Measurements from ENCODE around the gene GALNT17.

Gene GALNT17

DNA sequence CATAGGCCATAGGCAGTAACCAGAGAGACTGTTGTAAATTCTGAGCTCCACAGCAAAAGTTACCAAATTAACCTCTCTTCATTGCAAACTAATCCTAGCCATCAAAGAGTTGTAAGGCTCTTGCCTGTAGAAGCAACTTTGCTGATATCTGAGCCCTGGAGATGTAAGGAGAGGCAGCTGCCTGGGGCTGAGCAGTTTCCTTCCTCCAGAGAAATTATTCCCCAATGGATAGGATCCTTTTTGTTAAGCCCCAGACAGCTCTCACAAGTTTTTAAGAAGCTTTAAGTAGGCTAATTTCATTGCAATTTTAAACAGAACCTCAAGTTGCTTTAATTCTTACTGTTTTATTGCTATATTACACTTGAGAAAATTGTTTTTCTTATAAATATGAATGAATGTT is 211.1 kb downstream of the GALNT17 start:
- TF ChIP-seq GATA3 (IDR thresholded peaks at IDR 0.05; ENCODE audit: low read depth, low read length) (no peak), GATA2 (IDR thresholded peaks at IDR 0.05; ENCODE audit: low read depth, low read length) (no peak)

DNA sequence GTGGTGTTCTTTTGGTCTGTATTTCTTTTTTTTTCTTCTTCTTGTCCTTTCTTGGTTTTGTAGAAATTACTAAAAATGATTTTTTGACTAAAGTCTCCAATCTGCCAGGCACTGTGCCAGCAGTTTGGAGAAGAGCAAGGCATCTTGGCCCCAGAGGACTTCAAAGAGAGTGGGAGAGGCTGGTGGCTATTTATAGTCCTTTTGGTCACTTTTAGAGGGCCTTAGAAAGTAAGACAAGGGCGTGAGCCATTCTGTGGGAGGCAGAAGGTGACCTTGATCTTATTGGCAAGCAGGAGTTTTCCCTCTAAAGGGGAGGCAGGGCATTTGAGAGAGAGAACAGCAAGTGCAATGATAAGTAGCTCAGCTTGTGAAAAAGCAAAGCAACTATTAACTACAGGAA is 211.9 kb downstream of the GALNT17 start:
- TF ChIP-seq GATA2 (IDR thresholded peaks at IDR 0.05; ENCODE audit: low read depth, low read length) (no peak), GATA3 (IDR thresholded peaks at IDR 0.05; ENCODE audit: low read depth, low read length) (no peak)

DNA sequence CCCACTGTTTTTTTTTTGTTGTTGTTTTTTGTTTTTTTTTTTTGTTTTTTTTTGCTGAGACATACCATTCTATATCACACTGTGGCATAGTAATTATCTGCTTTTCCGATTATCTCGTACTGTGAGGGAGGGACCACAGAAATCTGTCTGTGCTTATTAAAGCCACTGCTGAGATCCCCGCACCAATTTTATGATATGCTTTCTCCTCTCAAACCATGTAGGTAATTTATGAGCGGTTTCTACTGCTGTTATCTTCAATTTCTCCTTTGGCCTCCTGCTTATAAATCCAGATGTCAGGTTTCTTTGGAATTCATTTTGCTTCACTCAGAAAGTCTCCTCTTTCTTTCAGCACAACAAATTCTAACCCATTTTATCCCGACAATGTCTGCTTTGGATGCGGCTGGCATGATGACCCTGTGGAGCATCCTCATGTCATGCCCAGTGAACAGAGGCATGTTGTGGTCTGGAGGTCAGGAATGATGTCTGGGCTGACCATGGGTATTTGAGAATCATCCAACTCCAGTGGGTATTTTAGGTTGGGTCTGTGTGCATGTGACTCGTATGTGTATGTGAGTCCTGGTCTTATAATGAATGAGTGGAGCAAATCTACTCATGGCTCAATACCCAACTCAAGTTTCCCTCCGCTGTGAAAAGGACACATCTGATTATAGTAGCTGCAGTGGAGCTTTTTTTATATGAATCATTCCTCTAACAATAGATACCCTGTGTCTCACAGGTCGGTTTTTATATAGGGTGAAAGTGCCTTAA is 213.4 kb downstream of the GALNT17 start:
- TF ChIP-seq GATA2 (IDR thresholded peaks at IDR 0.05; ENCODE audit: low read depth, low read length) (no peak), GATA3 (IDR thresholded peaks at IDR 0.05; ENCODE audit: low read depth, low read length) (no peak)

DNA sequence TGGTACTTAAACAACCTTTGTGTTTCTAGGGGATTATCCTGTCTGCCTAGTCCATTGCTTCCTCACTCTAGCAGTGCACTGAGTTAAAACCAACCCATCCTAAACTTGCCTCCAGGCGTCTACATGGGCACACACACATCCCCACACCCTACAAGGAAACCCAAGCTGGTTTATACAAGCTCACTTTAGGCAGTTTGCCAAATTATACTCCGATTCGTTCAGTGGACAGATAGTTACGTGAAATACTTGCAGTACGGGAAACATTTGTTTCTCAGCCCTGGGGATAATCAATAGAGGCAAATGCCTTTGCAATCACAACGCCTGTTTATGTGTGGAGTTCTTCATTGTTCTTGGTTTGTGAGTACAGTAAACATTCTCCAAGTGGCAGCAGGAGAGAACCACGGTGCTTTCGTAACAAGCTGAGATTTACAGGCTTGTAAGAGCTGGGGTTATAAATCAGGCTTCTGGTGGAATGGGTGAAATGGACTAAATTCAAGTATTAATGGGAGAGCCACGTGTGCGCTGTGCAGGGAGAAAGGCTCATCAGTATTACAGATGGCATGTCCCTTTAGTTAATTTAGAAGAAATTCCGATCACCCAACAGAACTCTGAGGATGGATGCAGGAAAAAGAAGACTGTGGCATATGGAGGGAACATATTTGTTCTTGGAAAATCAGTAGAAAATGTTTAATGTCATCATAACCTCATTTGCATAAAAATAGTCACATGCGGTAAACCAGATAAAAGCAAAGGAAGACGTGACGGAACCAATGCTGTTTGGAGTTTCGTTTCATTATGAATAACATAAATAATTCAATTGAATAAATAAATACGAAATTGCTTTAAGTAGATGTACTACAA is 217.1 kb downstream of the GALNT17 start:
- TF ChIP-seq GATA3 (IDR thresholded peaks at IDR 0.05; ENCODE audit: low read depth, low read length) (no peak), GATA2 (IDR thresholded peaks at IDR 0.05; ENCODE audit: low read depth, low read length) (no peak)

DNA sequence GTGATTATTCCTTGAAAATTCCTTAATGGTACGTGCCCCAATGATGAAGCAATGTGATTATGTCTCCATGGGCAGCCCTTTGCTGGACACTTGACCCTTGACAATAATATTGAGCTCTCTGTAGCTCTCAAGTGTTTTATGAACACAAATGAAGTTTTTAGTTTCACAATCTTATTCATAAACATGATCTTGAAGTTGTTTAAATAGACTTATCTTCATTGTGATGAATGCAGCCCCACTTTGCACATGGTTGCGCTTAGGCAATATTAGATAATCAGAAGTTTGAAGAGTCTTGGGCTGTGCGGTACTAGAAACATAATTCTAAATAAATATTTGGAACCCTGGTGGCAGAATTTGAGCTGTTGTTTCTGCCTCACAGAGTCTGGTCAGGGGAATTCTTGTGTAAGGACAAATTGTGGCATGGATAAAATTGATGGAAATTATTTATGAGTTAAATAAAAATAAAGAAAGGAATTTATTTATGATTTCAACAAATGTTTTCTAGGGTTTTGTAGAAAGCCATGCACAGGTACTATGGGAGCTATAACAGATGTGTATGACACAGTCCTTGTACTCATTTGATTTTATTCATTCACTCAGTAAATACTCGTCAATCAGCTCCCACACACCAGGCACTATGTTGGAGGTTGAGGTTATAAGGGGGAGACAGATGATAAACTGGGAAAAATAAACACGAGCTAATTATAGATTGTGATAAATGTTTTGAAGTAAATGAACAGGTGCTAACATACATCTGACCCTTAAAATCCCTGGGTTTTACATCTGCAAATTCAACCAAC is 217.9 kb downstream of the GALNT17 start:
- no peak for TF ChIP-seq GATA3 (IDR thresholded peaks at IDR 0.05; ENCODE audit: low read depth, low read length)
- TF ChIP-seq GATA2 (IDR thresholded peaks at IDR 0.05; ENCODE audit: low read depth, low read length) = no peak

DNA sequence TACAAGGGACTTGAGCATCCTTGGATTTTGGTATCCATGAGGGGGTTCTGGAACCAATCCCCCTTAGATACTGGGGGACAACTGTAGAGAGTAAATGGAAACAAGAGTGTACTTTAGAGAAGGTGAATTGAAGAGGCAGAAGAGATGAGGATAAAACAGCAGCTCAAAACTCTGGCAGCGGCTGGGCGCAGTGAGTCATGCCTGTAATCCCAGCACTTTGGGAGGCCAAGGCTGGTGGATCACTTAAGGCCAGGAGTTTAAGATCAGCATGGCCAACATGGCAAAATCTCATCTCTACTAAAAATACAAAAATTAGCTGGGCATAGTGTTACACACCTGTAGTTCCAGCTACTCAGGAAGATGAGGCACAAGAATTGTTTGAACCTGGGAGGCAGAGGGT is 218.7 kb downstream of the GALNT17 start:
- TF ChIP-seq GATA2 (IDR thresholded peaks at IDR 0.05; ENCODE audit: low read depth, low read length) (no peak), GATA3 (IDR thresholded peaks at IDR 0.05; ENCODE audit: low read depth, low read length) (no peak)

DNA sequence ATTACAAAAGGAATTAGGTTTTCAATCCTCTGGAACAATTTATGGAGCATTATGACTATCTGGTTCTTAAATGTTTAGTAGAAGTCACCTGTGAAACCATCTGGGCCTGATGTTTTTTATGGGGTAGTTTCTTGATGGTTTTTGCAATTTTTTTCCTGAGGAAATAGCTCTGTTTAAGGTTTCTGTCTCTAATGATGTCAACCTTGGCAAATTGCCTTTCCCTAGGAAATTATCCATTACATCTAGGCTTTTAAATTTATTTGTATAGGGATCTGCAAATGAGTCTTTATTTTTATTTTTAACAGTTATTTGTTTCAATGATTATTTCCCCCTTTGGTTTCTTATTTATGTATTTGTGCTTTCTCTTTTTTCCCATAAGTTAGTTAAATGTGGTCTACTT is 222.8 kb downstream of the GALNT17 start:
- TF ChIP-seq GATA3 (IDR thresholded peaks at IDR 0.05; ENCODE audit: low read depth, low read length) (no peak), GATA2 (IDR thresholded peaks at IDR 0.05; ENCODE audit: low read depth, low read length) (no peak)

DNA sequence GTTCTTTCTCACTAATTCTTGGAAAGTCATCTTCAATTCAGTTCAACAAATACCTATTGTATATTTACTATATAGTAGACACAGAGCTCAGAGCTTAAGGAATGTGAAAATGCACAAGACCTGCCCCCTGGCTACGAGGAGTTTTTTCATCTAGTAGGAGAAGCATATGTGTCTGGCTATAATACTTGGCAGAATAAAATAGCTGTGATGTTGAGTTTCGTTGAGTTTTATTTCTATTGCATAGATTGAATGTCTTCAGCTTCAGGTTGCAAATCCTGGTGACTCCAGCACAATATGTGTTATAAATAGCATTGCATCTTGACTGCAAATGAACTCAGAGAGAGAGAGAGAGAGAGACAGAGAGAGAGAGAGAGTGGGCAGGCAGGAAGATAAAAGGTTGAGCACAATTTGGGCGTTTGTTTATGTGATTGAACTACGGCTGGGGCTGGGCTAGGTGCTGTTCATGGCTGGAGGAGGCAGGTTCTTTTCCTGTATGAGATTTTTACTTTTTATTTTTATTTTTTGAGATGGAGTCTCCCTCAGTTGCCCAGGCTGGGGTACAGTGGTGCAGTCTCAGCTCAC is 229.6 kb downstream of the GALNT17 start:
- no peak for TF ChIP-seq GATA2 (IDR thresholded peaks at IDR 0.05; ENCODE audit: low read depth, low read length)
- TF ChIP-seq GATA3 (IDR thresholded peaks at IDR 0.05; ENCODE audit: low read depth, low read length) = no peak

DNA sequence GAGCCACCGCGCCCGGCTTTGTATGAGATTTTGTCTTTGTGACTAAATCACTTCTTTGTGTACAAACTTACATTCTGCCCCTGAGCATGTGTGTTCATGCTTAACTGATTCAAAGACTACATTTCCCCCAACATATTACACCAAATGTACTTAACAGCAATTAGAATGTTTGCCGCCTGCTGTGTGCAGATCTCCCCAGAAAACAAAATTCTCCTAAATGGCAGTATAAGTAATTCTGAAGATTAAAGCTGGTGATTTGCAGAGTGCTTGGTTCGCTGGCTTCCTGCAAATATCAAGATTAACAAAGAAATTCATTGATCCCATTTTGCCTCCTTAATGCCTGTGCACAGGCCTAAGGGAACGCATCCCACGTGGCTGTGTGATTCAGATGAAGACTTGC is 230.3 kb downstream of the GALNT17 start:
- TF ChIP-seq GATA2 (IDR thresholded peaks at IDR 0.05; ENCODE audit: low read depth, low read length) = no peak
- TF ChIP-seq GATA3 (IDR thresholded peaks at IDR 0.05; ENCODE audit: low read depth, low read length) = no peak

DNA sequence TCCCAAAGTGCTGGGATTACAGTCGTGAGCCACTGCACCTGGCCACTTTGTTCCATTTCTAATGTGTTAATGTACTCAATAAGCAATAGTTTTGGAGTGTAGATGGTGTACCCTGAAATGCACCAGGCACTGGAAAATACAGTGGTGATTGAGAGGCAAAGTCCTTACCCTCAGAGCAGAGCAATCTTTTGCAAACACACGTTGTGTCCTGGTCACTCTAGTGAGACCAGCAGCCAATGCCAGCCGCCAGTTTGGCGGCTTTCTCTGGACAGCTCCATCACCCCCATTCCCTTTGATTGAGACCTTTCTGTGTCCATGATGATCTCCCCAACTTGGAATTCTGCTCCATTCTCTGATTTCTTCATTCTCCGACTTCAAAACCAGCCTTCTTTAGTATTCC is 231.3 kb downstream of the GALNT17 start:
- TF ChIP-seq GATA2 (IDR thresholded peaks at IDR 0.05; ENCODE audit: low read depth, low read length) (no peak), GATA3 (IDR thresholded peaks at IDR 0.05; ENCODE audit: low read depth, low read length) (no peak)

DNA sequence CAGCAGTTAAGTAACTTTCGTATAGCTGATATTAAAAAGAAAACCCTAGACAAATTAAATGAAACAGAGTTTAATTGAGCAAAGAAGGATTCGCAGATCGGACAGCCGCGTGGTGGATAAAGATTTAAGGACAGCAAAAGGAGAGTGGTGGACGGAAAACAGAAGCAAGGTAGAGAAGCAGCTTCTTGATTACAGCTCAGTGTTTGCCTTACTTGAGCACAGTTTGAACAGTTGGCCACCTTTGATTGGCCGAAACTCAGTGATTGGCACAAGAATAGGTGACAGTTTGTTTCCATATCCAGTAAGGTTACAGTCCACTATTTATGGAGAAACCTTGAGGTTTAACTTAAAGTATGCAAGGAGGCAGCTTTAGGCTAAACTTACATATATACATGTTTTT is 231.7 kb downstream of the GALNT17 start:
- no peak for TF ChIP-seq GATA3 (IDR thresholded peaks at IDR 0.05; ENCODE audit: low read depth, low read length)
- no peak for TF ChIP-seq GATA2 (IDR thresholded peaks at IDR 0.05; ENCODE audit: low read depth, low read length)

DNA sequence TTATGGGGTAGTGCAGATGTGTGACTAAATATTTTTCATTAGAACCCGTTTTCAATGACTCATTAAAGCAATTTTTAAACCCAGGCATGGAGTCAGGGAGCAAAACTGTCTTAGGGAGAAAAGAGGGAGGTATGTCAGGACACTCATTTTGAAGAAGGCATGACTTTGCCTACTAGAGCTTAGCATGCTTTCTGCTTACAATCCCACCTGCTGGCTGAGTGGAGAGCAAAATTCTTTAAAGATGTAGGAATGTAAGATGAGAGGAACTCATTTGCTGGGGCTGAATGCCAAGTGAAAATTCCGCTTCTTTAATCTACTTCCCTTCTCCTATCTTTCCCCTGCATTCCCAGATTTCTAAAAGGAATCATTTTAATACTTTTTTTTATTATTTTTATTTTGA is 232.6 kb downstream of the GALNT17 start:
- TF ChIP-seq GATA3 (IDR thresholded peaks at IDR 0.05; ENCODE audit: low read depth, low read length) (no peak), GATA2 (IDR thresholded peaks at IDR 0.05; ENCODE audit: low read depth, low read length) (no peak)

DNA sequence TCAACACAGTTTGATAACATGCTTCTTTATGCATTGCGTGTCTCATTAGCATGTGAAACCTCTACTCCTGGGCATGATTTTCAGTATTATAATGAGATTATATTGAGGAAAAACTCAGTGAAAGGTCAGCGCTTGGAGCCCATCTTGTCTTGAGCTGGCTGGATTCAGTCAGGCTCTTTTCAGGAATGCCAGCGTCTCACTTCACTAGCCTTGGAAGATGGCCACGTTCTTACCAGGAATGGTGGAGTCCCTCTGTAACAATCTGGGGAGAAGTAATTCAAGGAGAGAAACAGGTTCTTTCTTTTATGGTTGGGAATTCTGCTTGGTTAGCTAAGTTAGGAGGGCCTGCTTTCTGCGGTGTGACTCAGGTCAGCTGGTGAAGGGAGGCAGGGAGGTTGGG is 241.0 kb downstream of the GALNT17 start:
- TF ChIP-seq GATA3 (IDR thresholded peaks at IDR 0.05; ENCODE audit: low read depth, low read length) (no peak), GATA2 (IDR thresholded peaks at IDR 0.05; ENCODE audit: low read depth, low read length) (no peak)

DNA sequence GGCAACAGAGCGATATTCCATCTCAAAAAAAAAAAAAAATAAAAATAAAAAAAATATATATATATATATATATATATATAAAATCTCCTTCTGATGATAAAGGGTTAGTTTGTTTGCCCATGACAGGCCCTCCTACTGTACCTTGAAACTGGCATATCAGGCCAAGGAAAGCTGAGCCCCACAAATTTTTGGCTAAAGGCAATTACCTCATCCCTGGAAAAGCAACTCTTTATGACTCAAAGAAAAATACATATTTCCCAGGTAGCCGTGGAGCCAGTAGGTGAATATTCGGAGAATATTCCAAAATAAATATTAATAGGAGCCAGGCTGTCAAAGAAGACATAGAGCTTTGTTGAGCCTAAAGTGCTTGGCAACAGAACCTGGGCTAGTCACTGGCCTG is 245.1 kb downstream of the GALNT17 start:
- TF ChIP-seq GATA2 (IDR thresholded peaks at IDR 0.05; ENCODE audit: low read depth, low read length) (no peak), GATA3 (IDR thresholded peaks at IDR 0.05; ENCODE audit: low read depth, low read length) (no peak)

Measured in SH-SY5Y (cell line).